Neural cell (in vitro differentiated cells): ENCODE measurements around the gene CREB3L4.

Experiments used
- EP300 ChIP-seq: fragments of 450-650 bp; conservative IDR thresholded peaks from 2 replicates; pipeline ENCODE4 v1.6.1; 2014; ENCODE audit warnings: antibody characterized with exemption, mild to moderate bottlenecking, moderate library complexity; ENCODE audit not compliant: poor library complexity, severe bottlenecking
- EZH2 ChIP-seq: fragments of 200-600, 300-800 bp; shearing (Covaris generic), sonication (generic); IDR thresholded peaks from 2 replicates; pipeline ENCODE4 v1.6.1; 2014; ENCODE audit warnings: antibody characterized with exemption, low read length, borderline replicate concordance, mild to moderate bottlenecking; ENCODE audit not compliant: insufficient read depth, poor library complexity, severe bottlenecking
- MXI1 ChIP-seq: fragments of 450-650 bp; conservative IDR thresholded peaks from 2 replicates; pipeline ENCODE4 v1.6.1; 2014; ENCODE audit warnings: antibody characterized with exemption, mild to moderate bottlenecking; ENCODE audit not compliant: poor library complexity, severe bottlenecking
- POLR2AphosphoS5 ChIP-seq: IDR thresholded peaks from 2 replicates; pipeline ENCODE4 v1.6.1; 2012
- RAD21 ChIP-seq: fragments of 450-650 bp; conservative IDR thresholded peaks from 2 replicates; pipeline ENCODE4 v1.6.1; 2014; ENCODE audit warnings: antibody characterized with exemption, mild to moderate bottlenecking, moderate library complexity
- SMC3 ChIP-seq: fragments of 450-650 bp; conservative IDR thresholded peaks from 2 replicates; pipeline ENCODE4 v1.6.1; 2014; ENCODE audit warnings: antibody characterized with exemption, mild to moderate bottlenecking, moderate library complexity; ENCODE audit not compliant: poor library complexity
- TAF1 ChIP-seq: IDR thresholded peaks from 2 replicates; pipeline ENCODE4 v1.6.1; 2012; ENCODE audit warnings: low read depth
- TF ChIP-seq, protein P1 (sequence below): fragments of 450-650 bp; IDR thresholded peaks from 2 replicates; pipeline ENCODE4 v1.5.1; 2014; ENCODE audit warnings: antibody characterized with exemption, mild to moderate bottlenecking, moderate library complexity; ENCODE audit not compliant: poor library complexity, severe bottlenecking
- TF ChIP-seq, protein P2 (sequence below): IDR thresholded peaks from 2 replicates; pipeline ENCODE4 v1.6.1; 2012; ENCODE audit warnings: borderline replicate concordance

DNA sequence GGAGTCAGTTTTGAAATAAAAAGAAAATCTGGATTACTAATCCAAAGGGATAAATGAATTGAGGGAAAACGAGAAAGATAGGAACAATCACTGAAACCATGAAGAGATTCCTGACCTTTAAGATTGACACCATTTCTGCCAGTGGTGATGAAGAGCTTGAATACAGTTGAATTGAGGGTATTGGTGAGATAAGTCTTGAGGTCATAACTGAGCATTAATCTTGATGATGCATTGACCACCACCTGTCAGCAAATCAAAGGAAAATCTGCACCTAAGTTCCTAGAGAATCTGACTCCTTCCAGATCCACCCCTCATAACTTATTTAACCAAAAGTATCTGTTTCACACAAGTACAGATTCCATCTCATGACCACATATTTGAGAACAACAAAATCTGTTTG is 44.4 kb downstream of the CREB3L4 start:
- TF ChIP-seq, protein P1, sequence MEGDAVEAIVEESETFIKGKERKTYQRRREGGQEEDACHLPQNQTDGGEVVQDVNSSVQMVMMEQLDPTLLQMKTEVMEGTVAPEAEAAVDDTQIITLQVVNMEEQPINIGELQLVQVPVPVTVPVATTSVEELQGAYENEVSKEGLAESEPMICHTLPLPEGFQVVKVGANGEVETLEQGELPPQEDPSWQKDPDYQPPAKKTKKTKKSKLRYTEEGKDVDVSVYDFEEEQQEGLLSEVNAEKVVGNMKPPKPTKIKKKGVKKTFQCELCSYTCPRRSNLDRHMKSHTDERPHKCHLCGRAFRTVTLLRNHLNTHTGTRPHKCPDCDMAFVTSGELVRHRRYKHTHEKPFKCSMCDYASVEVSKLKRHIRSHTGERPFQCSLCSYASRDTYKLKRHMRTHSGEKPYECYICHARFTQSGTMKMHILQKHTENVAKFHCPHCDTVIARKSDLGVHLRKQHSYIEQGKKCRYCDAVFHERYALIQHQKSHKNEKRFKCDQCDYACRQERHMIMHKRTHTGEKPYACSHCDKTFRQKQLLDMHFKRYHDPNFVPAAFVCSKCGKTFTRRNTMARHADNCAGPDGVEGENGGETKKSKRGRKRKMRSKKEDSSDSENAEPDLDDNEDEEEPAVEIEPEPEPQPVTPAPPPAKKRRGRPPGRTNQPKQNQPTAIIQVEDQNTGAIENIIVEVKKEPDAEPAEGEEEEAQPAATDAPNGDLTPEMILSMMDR = no peak
- TF ChIP-seq EZH2 = no peak
- no peak for TF ChIP-seq RAD21
- TF ChIP-seq, protein P2, sequence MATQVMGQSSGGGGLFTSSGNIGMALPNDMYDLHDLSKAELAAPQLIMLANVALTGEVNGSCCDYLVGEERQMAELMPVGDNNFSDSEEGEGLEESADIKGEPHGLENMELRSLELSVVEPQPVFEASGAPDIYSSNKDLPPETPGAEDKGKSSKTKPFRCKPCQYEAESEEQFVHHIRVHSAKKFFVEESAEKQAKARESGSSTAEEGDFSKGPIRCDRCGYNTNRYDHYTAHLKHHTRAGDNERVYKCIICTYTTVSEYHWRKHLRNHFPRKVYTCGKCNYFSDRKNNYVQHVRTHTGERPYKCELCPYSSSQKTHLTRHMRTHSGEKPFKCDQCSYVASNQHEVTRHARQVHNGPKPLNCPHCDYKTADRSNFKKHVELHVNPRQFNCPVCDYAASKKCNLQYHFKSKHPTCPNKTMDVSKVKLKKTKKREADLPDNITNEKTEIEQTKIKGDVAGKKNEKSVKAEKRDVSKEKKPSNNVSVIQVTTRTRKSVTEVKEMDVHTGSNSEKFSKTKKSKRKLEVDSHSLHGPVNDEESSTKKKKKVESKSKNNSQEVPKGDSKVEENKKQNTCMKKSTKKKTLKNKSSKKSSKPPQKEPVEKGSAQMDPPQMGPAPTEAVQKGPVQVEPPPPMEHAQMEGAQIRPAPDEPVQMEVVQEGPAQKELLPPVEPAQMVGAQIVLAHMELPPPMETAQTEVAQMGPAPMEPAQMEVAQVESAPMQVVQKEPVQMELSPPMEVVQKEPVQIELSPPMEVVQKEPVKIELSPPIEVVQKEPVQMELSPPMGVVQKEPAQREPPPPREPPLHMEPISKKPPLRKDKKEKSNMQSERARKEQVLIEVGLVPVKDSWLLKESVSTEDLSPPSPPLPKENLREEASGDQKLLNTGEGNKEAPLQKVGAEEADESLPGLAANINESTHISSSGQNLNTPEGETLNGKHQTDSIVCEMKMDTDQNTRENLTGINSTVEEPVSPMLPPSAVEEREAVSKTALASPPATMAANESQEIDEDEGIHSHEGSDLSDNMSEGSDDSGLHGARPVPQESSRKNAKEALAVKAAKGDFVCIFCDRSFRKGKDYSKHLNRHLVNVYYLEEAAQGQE = no peak
- TF ChIP-seq EP300 = no peak
- TF ChIP-seq POLR2AphosphoS5 = no peak
- no peak for TF ChIP-seq SMC3
- no peak for TF ChIP-seq TAF1
- no peak for TF ChIP-seq MXI1
